GM12891 (cell line): ENCODE measurements around the gene HDAC5.

Source experiments
- POLR2A ChIP-seq: IDR thresholded peaks from 2 replicates; pipeline ENCODE4 v1.6.1; 2011; ENCODE audit warnings: low read depth, low read length, control low read depth
- POLR2AphosphoS5 ChIP-seq: IDR thresholded peaks from 2 replicates; pipeline ENCODE4 v1.6.1; 2011; ENCODE audit warnings: low read depth, low read length, control low read depth
- POU2F2 ChIP-seq: IDR thresholded peaks from 2 replicates; pipeline ENCODE4 v1.6.1; 2011; ENCODE audit warnings: low read depth, mild to moderate bottlenecking, control low read depth, low read length, moderate library complexity
- SPI1 ChIP-seq: IDR thresholded peaks from 2 replicates; pipeline ENCODE4 v1.6.1; 2011; ENCODE audit warnings: low read depth, low read length, control low read depth
- TAF1 ChIP-seq: IDR thresholded peaks from 2 replicates; pipeline ENCODE4 v1.6.1; 2011; ENCODE audit warnings: low read depth, low read length, control low read depth

DNA sequence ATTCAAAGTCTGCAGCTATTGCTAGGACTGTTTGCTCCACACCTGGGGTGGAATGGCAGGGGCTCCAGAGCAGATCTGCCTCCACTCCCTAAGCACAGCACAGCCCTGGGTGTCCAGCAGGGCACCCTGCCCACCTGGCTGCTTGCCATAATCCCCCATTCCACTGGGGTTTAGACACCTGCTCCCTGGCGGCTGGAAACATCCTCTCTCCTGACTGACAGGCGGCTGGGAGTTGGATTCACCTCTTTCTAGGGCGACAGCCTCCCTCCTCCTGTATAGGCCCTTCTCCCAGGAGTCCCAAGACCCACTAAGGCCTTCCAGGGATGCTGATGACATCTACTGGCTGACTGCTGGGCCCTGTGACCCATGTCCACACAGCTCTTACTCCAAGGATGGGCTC is 18.0 kb downstream of the HDAC5 start:
- no peak for TF ChIP-seq SPI1
- TF ChIP-seq POLR2A: no peak
- TF ChIP-seq POLR2AphosphoS5: no peak
- TF ChIP-seq TAF1: no peak
- no peak for TF ChIP-seq POU2F2
